H1 (cell line): ENCODE measurements around the gene MVP. TPM values are rescaled to one million over a fixed set of nuclear protein-coding genes. Genes with fewer than 3 reads are reported as not detected.
A peak's percentile ranks its signal among the peaks of the same experiment; 100 is the strongest.

Experiments used
- CTCF ChIA-PET: fragments of 300-600 bp; sonication (Branson Sonifier 250); formaldehyde crosslinking; loops from one replicate; lab custom pipeline; 2021; ENCODE audit not compliant: partially characterized antibody; lab: Charles Lee
- POLR2A ChIA-PET: fragments of 300-600 bp; sonication (Branson Sonifier 250); formaldehyde crosslinking; loops from one replicate; lab custom pipeline; 2021; ENCODE audit warnings: inconsistent platforms; ENCODE audit not compliant: partially characterized antibody; lab: Charles Lee
- DNase-seq, 2 experiments: peaks; one replicate each; pipeline versions ENCODE4 v3.0.0 to v3.0.0-alpha.2; 2010 to 2022; ENCODE audit warnings: low spot score in 2 of 2, low read depth in 1 of 2, mixed read lengths in 1 of 2
- FAIRE-seq: peaks from 2 replicates; lab custom pipeline; 2011; peaks lifted over from hg19 to GRCh38; lab: Jason Lieb, UNC
- H2AFZ ChIP-seq: 2 replicates; pipeline ENCODE4 v1.8.1; 2012; ENCODE audit warnings: low read length, inconsistent platforms
- H2AK5ac ChIP-seq: 2 replicates; pipeline ENCODE4 v1.6.1; 2013; ENCODE audit warnings: low read depth, low read length
- H2BK120ac ChIP-seq: replicated peaks from 2 replicates; pipeline ENCODE3; 2013; ENCODE audit warnings: low read depth, low read length, inconsistent platforms
- H2BK12ac ChIP-seq: 2 replicates; pipeline ENCODE4 v1.6.1; 2013; ENCODE audit warnings: low read depth, low read length
- H2BK15ac ChIP-seq: 2 replicates; pipeline ENCODE4 v1.6.1; 2013; ENCODE audit warnings: low read length
- H2BK20ac ChIP-seq: 2 replicates; pipeline ENCODE4 v1.6.1; 2013; ENCODE audit warnings: low read length
- H2BK5ac ChIP-seq: 2 replicates; pipeline ENCODE4 v1.6.1; 2013; ENCODE audit warnings: low read depth, low read length
- H3K14ac ChIP-seq: 2 replicates; pipeline ENCODE4 v1.6.1; 2013; ENCODE audit warnings: inconsistent platforms; ENCODE audit not compliant: insufficient read length
- H3K18ac ChIP-seq: 2 replicates; pipeline ENCODE4 v1.6.1; 2013; ENCODE audit warnings: low read length; ENCODE audit errors: extremely low read depth
- H3K23ac ChIP-seq: 2 replicates; pipeline ENCODE4 v1.6.1; 2013; ENCODE audit warnings: inconsistent platforms; ENCODE audit not compliant: insufficient read length
- H3K23me2 ChIP-seq: 2 replicates; pipeline ENCODE4 v1.6.1; 2013; ENCODE audit warnings: low read depth, low read length
- H3K27ac ChIP-seq: 2 replicates; pipeline ENCODE4 v1.6.1; 2011; ENCODE audit warnings: low read depth, low read length, inconsistent platforms
- H3K27me3 ChIP-seq, 4 experiments: replicated peaks in 1 of 4; 1 replicate in 1 of 4; 2 replicates in 3 of 4; pipeline versions ENCODE4 v1.6.1 to v1.8.1; 2011 to 2013; ENCODE audit warnings: low read length in 3 of 4, mild to moderate bottlenecking in 3 of 4, inconsistent platforms in 2 of 4, mixed read lengths in 2 of 4, moderate library complexity in 1 of 4; ENCODE audit not compliant: control insufficient read depth in 3 of 4, insufficient read depth in 3 of 4; ENCODE audit errors: extremely low read depth in 1 of 4
- H3K36me3 ChIP-seq, 4 experiments: 2 replicates each; pipeline versions ENCODE4 v1.6.1 to v1.8.1; 2011 to 2013; ENCODE audit warnings: mild to moderate bottlenecking in 4 of 4, low read length in 3 of 4, moderate library complexity in 2 of 4, control low read depth in 1 of 4, inconsistent platforms in 1 of 4; ENCODE audit not compliant: insufficient read depth in 4 of 4, control insufficient read depth in 2 of 4
- H3K4ac ChIP-seq: replicated peaks from 2 replicates; pipeline ENCODE3; 2013; ENCODE audit warnings: low read length, low read depth, mixed read lengths, inconsistent platforms; ENCODE audit not compliant: insufficient read length
- H3K4me1 ChIP-seq, 4 experiments: replicated peaks in 1 of 4; 1 replicate in 1 of 4; 2 replicates in 3 of 4; pipeline versions ENCODE4 v1.6.1 to v1.8.1; 2011 to 2013; ENCODE audit warnings: low read length in 3 of 4, inconsistent platforms in 2 of 4, mixed read lengths in 1 of 4; ENCODE audit not compliant: insufficient read depth in 4 of 4, control insufficient read depth in 3 of 4
- H3K4me2 ChIP-seq, 2 experiments: 2 replicates each; pipeline versions ENCODE4 v1.6.1 to v1.8.1; 2011 to 2013; ENCODE audit warnings: low read depth in 2 of 2, low read length in 2 of 2, control low read depth in 1 of 2, inconsistent platforms in 1 of 2, mild to moderate bottlenecking in 1 of 2; ENCODE audit not compliant: insufficient read depth in 1 of 2
- H3K4me3 ChIP-seq, 4 experiments: fragments of 200-600, 300-600 bp in 1 of 4; sonication (generic), shearing (Covaris generic), sonication (Bioruptor Twin) in 1 of 4; 2 replicates each; pipeline versions ENCODE4 v1.5.1 to v1.8.1; 2011 to 2016; ENCODE audit warnings: low read length in 4 of 4, low read depth in 3 of 4, control low read depth in 2 of 4, inconsistent platforms in 2 of 4, mild to moderate bottlenecking in 2 of 4, mixed read lengths in 1 of 4, moderate library complexity in 1 of 4; ENCODE audit not compliant: insufficient read depth in 2 of 4; ENCODE audit errors: extremely low read depth in 1 of 4
- H3K56ac ChIP-seq: replicated peaks from 2 replicates; pipeline ENCODE3; 2013; ENCODE audit warnings: low read depth, mild to moderate bottlenecking, mixed read lengths, low read length, inconsistent platforms; ENCODE audit not compliant: insufficient read length
- H3K79me1 ChIP-seq: 2 replicates; pipeline ENCODE4 v1.6.1; 2013; ENCODE audit warnings: low read depth, low read length, control low read depth
- H3K79me2 ChIP-seq, 2 experiments: 2 replicates each; pipeline versions ENCODE4 v1.6.1 to v1.8.1; 2012 to 2013; ENCODE audit warnings: low read length in 2 of 2, mild to moderate bottlenecking in 2 of 2, inconsistent platforms in 1 of 2; ENCODE audit not compliant: insufficient read depth in 2 of 2, control insufficient read depth in 1 of 2
- H3K9ac ChIP-seq, 4 experiments: replicated peaks in 1 of 4; 1 replicate in 1 of 4; 2 replicates in 3 of 4; pipeline versions ENCODE4 v1.6.1 to v1.8.1; 2011 to 2013; ENCODE audit warnings: low read depth in 3 of 4, low read length in 3 of 4, control low read depth in 2 of 4, mild to moderate bottlenecking in 2 of 4, moderate library complexity in 2 of 4, inconsistent platforms in 1 of 4; ENCODE audit errors: extremely low read depth in 1 of 4
- H3K9me3 ChIP-seq, 2 experiments: 2 replicates each; pipeline versions ENCODE4 v1.6.1 to v1.8.1; 2012 to 2013; ENCODE audit warnings: mild to moderate bottlenecking in 2 of 2, moderate library complexity in 2 of 2, control low read depth in 1 of 2, inconsistent platforms in 1 of 2, low read depth in 1 of 2, low read length in 1 of 2, mixed read lengths in 1 of 2; ENCODE audit not compliant: insufficient read depth in 2 of 2
- H4K20me1 ChIP-seq, 2 experiments: replicated peaks in 1 of 2; 2 replicates each; pipeline versions ENCODE3 to v1.8.1; 2011 to 2013; ENCODE audit warnings: inconsistent platforms in 2 of 2, low read length in 2 of 2, mild to moderate bottlenecking in 1 of 2; ENCODE audit not compliant: insufficient read depth in 2 of 2, control insufficient read depth in 1 of 2
- H4K5ac ChIP-seq: 2 replicates; pipeline ENCODE4 v1.6.1; 2013; ENCODE audit warnings: low read length, low read depth, mixed read lengths, inconsistent platforms; ENCODE audit not compliant: insufficient read length
- H4K8ac ChIP-seq: 2 replicates; pipeline ENCODE4 v1.8.0; 2013; ENCODE audit warnings: mild to moderate bottlenecking, moderate library complexity, low read length, inconsistent platforms; ENCODE audit not compliant: insufficient read depth; ENCODE audit errors: extremely low read depth
- H4K91ac ChIP-seq: replicated peaks from 2 replicates; pipeline ENCODE3; 2013; ENCODE audit warnings: low read length, mixed read lengths, inconsistent platforms; ENCODE audit not compliant: insufficient read length
- BCL11A ChIP-seq, 2 experiments: IDR thresholded peaks; one replicate each; pipeline ENCODE4 v1.6.1; 2011; ENCODE audit warnings: low read depth in 2 of 2, low read length in 2 of 2, mild to moderate bottlenecking in 2 of 2
- CEBPB ChIP-seq: IDR thresholded peaks from 2 replicates; pipeline ENCODE4 v1.6.1; 2012; ENCODE audit warnings: low read depth, low read length
- CHD2 ChIP-seq: IDR thresholded peaks from 2 replicates; pipeline ENCODE4 v1.6.1; 2012; ENCODE audit warnings: low read length, improper control_type of control experiment
- EGR1 ChIP-seq: IDR thresholded peaks from 2 replicates; pipeline ENCODE4 v1.6.1; 2011; ENCODE audit warnings: low read depth, low read length, borderline replicate concordance
- RAD21 ChIP-seq, 2 experiments: IDR thresholded peaks in 1 of 2; conservative IDR thresholded peaks in 1 of 2; 2 replicates each; pipeline ENCODE4 v1.6.1; 2011; ENCODE audit warnings: low read depth in 2 of 2, low read length in 2 of 2, improper control_type of control experiment in 1 of 2, inconsistent platforms in 1 of 2, mild to moderate bottlenecking in 1 of 2, moderate library complexity in 1 of 2
- WGBS, 2 experiments: shearing (Covaris generic) in 1 of 2; methylation state at CpG; one replicate each; pipeline versions ENCODE4 v1.1.6 to v1.1.7; 2013 to 2015; ENCODE audit warnings: low lambda C conversion rate in 2 of 2, mixed read lengths in 2 of 2, inconsistent platforms in 1 of 2, low coverage in 1 of 2, missing lambda C conversion rate in 1 of 2; ENCODE audit not compliant: insufficient replicate concordance in 2 of 2, insufficient coverage in 1 of 2, insufficient read length in 1 of 2; ENCODE audit errors: extremely low coverage in 1 of 2, missing lambda C conversion rate in 1 of 2; 5-methylcytosine and 5-hydroxymethylcytosine counted together
- polyA plus RNA-seq, 7 experiments: library from polyadenylated mRNA; depleted of rRNA in 3 of 7; stranded (reverse) in 5 of 7; unstranded in 2 of 7; fragments of >200 nt in 5 of 7; fragments of 200-250 nt in 2 of 7; gene quantifications; 1 replicate in 5 of 7; 2 replicates in 1 of 7; 4 replicates in 1 of 7; pipeline versions ENCODE4 v1.2.1 to v1.2.3, GENCODE V29; 2011 to 2013; ENCODE audit warnings: missing spikeins in 2 of 7, mixed read lengths in 2 of 7
- total RNA-seq: library from RNA; stranded (reverse); fragmentation: NEBNext Ultra II Directional; extraction: Animal tissue kit (Norgen Biotek cat#: 25700); gene quantifications from 2 replicates; pipeline ENCODE4 v1.2.1, GENCODE V29; 2021
- TF ChIP-seq, protein P1 (sequence below): IDR thresholded peaks from 2 replicates; pipeline ENCODE4 v1.6.1; 2012; ENCODE audit warnings: inconsistent platforms

Gene MVP
- total and polyA plus RNA-seq, 2 of the 8 experiments (the other 6 are each of a cell fraction or from before 2014, with no cell fraction given), result 1.9 TPM

- Histone ChIP-seq H3K56ac (no peak overlapping the region), H3K79me2 (no peaks in the 10 kb centered on the region), H4K20me1 (no peaks in the 10 kb centered on the region), H2BK15ac (no peak overlapping the region), H3K36me3 (no peaks in the 10 kb centered on the region), H3K14ac (no peak overlapping the region), H4K8ac (no peak overlapping the region), H3K4me1 (peaks cover 0 to 2% (median 0%) of the 10 kb centered on the region in 4 experiments; a peak in 3 of 7 replicates), H3K27me3 (0 out of 7 replicates have a peak, but pooled peaks cover 0 to 3% (median 0%) of the 10 kb centered on the region in 4 experiments), H2BK20ac (no peak overlapping the region), H3K4ac (no peak overlapping the region), H3K23me2 (no peaks in the 10 kb centered on the region), H3K9ac (no peak overlapping the region), H2AK5ac (0 out of 2 replicates have a peak overlapping the region, but pooled peaks have one; percentile 39), H2BK120ac (no peak overlapping the region), H3K27ac (no peak overlapping the region), H3K79me1 (no peaks in the 10 kb centered on the region), H4K5ac (no peak overlapping the region), H2BK5ac (no peak overlapping the region), H2BK12ac (no peak overlapping the region), H3K18ac (no peak overlapping the region), H4K91ac (no peak overlapping the region), H3K23ac (no peak overlapping the region), H3K9me3 (no peaks in the 10 kb centered on the region), H3K4me2 (no peak overlapping the region), H2AFZ (no peak overlapping the region), H3K4me3 (no peak overlapping the region)
- DNase-seq (no peak), FAIRE-seq (no peak)
- POLR2A ChIA-PET, result no interaction called here
- TF ChIP-seq EGR1, result no peak
- no peak for TF ChIP-seq CHD2
- TF ChIP-seq, protein P1, sequence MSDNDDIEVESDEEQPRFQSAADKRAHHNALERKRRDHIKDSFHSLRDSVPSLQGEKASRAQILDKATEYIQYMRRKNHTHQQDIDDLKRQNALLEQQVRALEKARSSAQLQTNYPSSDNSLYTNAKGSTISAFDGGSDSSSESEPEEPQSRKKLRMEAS, result no peak
- TF ChIP-seq RAD21 (IDR thresholded peaks at IDR 0.05 in 1 of 2, conservative IDR thresholded peaks at IDR 0.05 in 1 of 2; ENCODE audit: low read depth in 2 of 2, low read length in 2 of 2), result no peak
- no peak for TF ChIP-seq CEBPB
- no peak for TF ChIP-seq BCL11A (IDR thresholded peaks at IDR 0.05; ENCODE audit: low read depth in 2 of 2, low read length in 2 of 2)
- CTCF ChIA-PET, result no interaction called here
- WGBS, 2 experiments, result 91% methylated on average over 4 of the region's 11 CpGs; no CpG with 5 or more reads in 1 of the 2 experiments
Measured at GRCh38 chr16:29830774-29831173, 10.5 kb downstream of the MVP start.
